ENCODE results near the gene NDUFA7. TPM values are rescaled to one million over a fixed set of nuclear protein-coding genes. Genes with fewer than 3 reads are reported as not detected.
"Not testable (repeated sequence)": the region's sequence is repeated elsewhere in the genome, so short reads cannot be mapped to it uniquely, and the experiment has no call there.

Gene NDUFA7
- total RNA-seq, 1 donor, result 9.1 TPM

- TF ChIP-seq CTCF (IDR thresholded peaks at IDR 0.05; ENCODE audit: insufficient read depth, low read depth, low read length), result no peak
- no peak overlapping the region for H3K4me3 ChIP-seq (ENCODE audit: low read depth, low read length)
- DNase-seq (ENCODE audit: low read depth), result no peak
These were observed 2.6 kb upstream of the NDUFA7 start for GRCh38 chr19:8323781-8324185.

- no peak for DNase-seq (ENCODE audit: low read depth)
- peak overlapping the region; percentile 73 for H3K4me3 ChIP-seq (ENCODE audit: low read depth, low read length)
- TF ChIP-seq CTCF (IDR thresholded peaks at IDR 0.05; ENCODE audit: insufficient read depth, low read depth, low read length), result no peak
These were observed 1.4 kb upstream of the NDUFA7 start for GRCh38 chr19:8322638-8322997.

DNA sequence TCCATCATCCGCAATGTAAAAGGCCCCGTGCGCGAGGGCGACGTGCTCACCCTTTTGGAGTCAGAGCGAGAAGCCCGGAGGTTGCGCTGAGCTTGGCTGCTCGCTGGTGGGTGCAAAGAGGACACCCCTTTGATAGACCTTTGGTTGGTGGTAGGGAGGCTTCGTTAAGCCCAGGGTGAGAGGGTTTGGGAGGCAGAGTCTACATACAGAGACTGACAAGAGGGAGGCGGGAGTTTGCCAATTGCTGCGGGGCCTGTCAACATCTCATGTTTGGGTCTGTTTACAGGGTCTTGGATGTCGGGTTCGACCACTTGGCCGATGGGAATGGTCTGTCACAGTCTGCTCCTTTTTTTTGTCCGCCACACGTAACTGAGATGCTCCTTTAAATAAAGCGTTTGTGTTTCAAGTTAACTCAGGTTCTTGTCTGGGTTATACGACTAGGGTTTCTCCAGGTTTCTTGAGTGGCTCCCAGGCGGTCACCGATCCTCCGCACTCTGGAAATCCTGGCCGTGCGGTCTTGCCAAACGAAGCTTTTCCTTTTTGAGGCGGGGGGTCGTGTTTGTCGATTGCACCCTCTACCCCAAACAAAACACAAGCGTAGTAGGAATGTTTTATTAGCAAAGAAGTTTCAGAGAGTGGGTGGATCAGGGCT is 937 bp upstream of the NDUFA7 start:
- DNase-seq (ENCODE audit: low read depth), result no peak
- TF ChIP-seq CTCF (IDR thresholded peaks at IDR 0.05; ENCODE audit: insufficient read depth, low read depth, low read length), result no peak
- peak overlapping the region; percentile 73 for H3K4me3 ChIP-seq (ENCODE audit: low read depth, low read length)

DNA sequence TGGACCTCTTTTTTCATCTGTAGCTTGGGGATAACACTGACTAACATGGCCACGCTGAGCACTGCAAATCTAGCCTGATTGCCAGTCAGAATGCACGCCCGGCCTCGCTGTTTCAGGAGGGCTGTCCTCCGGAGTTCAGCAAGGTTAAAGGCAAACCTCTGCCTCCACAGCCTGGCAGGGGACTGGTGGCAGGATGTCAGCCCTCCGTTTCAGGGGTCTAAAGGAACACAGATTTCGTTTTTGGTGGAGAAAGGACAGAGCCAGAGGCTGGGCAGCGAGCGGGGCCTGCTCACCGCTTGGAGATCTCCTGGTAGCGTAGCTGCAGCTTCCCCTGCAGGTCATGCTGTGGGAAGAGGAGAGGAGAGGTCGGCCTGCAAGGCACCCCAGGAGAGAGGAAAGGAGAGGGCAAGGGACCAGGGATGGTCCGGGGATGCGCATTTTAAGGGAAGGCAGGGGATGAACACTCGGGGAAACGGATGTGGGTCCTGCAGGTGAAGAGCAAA is 560 bp downstream of the NDUFA7 start:
- no peak for DNase-seq (ENCODE audit: low read depth)

DNA sequence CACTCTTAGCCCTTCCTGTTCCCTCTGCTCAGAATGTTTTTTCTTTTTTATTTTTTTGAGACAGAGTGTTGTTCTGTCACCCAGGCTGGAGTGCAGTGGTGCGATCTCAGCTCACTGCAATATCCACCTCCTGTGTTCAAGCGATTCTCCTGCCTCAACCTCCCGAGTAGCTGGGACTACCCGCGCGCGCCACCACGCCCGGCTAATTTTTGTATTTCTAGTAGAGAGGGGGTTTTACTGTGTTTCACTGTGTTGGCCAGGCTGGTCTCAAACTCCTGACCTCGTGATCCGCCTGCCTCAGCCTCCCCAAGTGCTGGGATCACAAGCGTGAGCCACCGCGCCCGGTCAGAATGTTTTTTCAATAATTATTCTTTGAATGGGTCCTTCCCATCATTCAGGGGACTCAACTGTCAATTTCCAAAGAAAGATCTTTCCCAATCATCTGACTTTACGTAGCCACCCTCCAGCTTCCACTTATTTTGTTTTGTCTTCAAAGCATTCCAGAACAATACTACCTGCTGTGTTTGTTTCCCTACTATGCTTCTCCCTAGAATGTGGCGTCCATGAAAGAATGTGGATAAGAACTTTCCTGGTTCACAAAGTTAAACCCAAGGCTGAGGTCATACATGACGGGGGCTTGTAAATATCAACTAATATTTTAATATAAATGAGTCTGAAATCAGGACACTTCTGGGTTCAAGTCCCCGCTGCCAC is 1.2 kb downstream of the NDUFA7 start:
- DNase-seq (ENCODE audit: low read depth), result no peak
- no peak for TF ChIP-seq CTCF (IDR thresholded peaks at IDR 0.05; ENCODE audit: insufficient read depth, low read depth, low read length)

More for the DNA sequence above, 560 bp downstream of the NDUFA7 start:
- TF ChIP-seq CTCF (IDR thresholded peaks at IDR 0.05; ENCODE audit: insufficient read depth, low read depth, low read length), result no peak
- H3K4me3 ChIP-seq (ENCODE audit: low read depth, low read length), result peak overlapping the region; percentile 73

GRCh38 chr19:8318835-8319234 is 2.3 kb downstream of the NDUFA7 start:
- DNase-seq (ENCODE audit: low read depth); H3K4me3 ChIP-seq (ENCODE audit: low read depth, low read length): not testable (repeated sequence)

More for the DNA sequence above, 1.2 kb downstream of the NDUFA7 start:
- peak overlapping the region; percentile 73 for H3K4me3 ChIP-seq (ENCODE audit: low read depth, low read length)

GRCh38 chr19:8316351-8317125 is 4.6 kb downstream of the NDUFA7 start:
- no peak overlapping the region for H3K4me3 ChIP-seq (ENCODE audit: low read depth, low read length)
- TF ChIP-seq CTCF (IDR thresholded peaks at IDR 0.05; ENCODE audit: insufficient read depth, low read depth, low read length), result no peak
- no peak for DNase-seq (ENCODE audit: low read depth)

DNA sequence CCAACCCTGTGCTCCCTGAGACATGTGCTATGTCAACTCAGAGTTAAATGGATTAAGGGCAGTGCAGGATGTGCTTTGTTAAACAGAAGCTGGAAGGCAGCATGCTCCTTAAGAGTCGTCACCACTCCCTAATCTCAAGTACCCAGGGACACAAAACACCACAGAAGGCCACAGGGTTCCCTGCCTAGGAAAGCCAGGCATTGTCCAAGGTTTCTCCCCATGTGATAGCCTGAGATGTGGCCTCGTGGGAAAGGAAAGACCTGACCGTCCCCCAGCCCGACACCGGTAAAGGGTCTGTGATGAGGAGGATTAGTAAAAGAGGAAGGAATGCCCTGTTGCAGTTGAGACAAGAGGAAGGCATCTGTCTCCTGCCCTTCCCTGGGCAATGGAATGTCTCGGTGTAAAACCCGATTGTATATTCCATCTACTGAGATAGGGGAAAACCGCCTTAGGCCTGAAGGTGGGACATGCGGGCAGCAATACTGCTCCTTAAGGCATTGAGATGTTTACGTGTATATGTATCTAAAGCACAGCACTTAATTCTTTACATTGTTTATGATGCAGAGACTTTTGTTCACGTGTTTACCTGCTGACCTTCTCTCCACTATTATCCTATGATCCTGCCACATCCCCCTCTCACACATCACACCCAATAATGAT is 6.1 kb downstream of the NDUFA7 start:
- DNase-seq (ENCODE audit: low read depth); H3K4me3 ChIP-seq (ENCODE audit: low read depth, low read length): not testable (repeated sequence)

All from fibroblast of villous mesenchyme (primary cell).